Retinal pigment epithelial cell (primary cell): ENCODE data around the gene MZB1.
"Not testable (repeated sequence)": the region's sequence is repeated elsewhere in the genome, so short reads cannot be mapped to it uniquely, and the experiment has no call there.

ENCODE experiments used
- DNase-seq: peaks from one replicate; pipeline ENCODE4 v3.0.0-alpha.2; 2010; ENCODE audit warnings: low read depth
- H3K4me3 ChIP-seq: 2 replicates; pipeline ENCODE4 v1.5.1; 2011; ENCODE audit warnings: mild to moderate bottlenecking, low read length, control low read depth, moderate library complexity
- TF ChIP-seq, protein P1 (sequence below): conservative IDR thresholded peaks from 2 replicates; pipeline ENCODE4 v1.5.1; 2011; ENCODE audit warnings: low read depth, low read length, control low read depth, inconsistent platforms

MZB1 gene

DNA sequence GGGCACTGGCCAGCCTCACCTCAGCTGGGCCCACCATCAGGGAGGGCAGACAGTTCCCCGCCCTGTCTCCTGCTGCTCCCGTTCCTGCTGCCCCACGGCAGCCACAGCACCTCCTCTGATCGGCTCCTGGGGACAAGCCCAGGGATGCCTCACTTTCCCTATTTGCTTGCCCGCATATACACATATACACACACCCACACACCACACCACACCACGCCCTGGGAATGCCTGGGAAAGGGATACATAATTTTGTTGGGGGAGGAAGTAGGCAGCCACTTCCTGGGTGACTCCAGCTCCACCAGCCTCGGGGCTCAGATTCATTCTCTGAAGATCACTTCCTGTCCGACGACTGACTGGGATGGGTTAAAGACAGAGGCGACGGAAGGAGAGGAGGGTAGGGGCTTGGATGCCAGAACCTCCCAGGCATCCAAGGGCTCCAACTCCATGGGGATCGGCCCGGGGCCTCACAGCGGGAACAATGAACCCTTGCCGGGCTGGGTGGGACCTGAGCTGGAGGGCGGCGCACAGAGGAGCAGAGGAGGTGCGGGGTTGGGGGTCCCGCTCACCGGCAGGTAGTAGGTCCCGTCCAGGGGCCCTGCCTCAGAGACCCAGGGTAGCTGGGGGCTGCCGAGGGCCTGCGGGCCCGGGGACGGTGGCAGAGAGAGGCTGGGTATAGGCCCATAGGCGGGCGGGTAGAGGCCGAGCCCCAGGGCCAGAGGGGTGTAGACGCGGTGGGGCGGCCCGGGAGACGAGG lies 2.0 kb upstream of the MZB1 start:
- TF ChIP-seq, protein P1, sequence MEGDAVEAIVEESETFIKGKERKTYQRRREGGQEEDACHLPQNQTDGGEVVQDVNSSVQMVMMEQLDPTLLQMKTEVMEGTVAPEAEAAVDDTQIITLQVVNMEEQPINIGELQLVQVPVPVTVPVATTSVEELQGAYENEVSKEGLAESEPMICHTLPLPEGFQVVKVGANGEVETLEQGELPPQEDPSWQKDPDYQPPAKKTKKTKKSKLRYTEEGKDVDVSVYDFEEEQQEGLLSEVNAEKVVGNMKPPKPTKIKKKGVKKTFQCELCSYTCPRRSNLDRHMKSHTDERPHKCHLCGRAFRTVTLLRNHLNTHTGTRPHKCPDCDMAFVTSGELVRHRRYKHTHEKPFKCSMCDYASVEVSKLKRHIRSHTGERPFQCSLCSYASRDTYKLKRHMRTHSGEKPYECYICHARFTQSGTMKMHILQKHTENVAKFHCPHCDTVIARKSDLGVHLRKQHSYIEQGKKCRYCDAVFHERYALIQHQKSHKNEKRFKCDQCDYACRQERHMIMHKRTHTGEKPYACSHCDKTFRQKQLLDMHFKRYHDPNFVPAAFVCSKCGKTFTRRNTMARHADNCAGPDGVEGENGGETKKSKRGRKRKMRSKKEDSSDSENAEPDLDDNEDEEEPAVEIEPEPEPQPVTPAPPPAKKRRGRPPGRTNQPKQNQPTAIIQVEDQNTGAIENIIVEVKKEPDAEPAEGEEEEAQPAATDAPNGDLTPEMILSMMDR: no peak
- DNase-seq: no peak
- no peak overlapping the region for H3K4me3 ChIP-seq

DNA sequence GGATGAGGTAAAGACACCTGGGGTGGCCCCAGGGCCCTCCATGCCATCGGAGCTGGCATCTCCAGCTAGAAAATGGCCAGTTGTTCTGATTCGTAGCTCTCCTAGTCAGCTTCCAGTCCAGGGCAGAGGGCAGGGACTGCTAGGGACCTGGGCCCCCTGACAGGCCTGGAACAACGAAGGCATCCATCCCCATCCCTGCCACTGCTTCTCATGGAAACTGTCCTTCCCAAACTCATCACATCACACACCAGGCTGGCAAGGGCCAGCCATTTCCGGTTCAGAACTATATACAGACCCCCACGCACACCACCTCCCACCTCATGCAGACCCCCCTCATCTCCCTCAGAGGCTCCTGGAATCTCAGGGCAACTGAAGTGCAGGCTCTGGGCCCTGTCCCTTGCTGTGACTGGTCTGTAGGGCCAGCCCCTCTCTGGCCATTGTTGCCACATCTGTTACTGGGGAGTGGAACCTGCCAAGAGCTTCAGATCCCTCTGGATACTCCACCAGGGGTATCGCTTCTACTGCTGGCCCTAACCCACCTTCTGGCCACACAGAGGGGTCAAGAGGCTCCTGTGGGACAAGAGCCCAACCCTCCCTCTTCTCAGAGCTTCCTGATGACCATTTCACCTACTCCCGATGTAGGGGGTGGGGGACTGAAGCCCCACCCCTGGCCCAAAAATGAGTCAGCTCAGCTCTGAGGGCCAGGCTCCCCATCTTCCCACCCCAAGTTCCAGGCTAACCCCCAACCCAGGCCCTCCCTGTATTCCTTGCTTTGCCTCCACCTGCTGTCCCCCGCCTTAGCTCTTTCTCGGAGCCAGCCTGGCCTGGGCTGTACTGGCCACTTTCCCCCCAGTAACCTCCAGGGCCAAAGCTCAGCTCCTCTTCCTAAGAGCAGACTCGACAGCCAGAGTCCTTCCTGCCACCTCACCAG lies 1.2 kb upstream of the MZB1 start:
- no peak overlapping the region for H3K4me3 ChIP-seq
- TF ChIP-seq, protein P1: no peak
- DNase-seq: no peak

DNA sequence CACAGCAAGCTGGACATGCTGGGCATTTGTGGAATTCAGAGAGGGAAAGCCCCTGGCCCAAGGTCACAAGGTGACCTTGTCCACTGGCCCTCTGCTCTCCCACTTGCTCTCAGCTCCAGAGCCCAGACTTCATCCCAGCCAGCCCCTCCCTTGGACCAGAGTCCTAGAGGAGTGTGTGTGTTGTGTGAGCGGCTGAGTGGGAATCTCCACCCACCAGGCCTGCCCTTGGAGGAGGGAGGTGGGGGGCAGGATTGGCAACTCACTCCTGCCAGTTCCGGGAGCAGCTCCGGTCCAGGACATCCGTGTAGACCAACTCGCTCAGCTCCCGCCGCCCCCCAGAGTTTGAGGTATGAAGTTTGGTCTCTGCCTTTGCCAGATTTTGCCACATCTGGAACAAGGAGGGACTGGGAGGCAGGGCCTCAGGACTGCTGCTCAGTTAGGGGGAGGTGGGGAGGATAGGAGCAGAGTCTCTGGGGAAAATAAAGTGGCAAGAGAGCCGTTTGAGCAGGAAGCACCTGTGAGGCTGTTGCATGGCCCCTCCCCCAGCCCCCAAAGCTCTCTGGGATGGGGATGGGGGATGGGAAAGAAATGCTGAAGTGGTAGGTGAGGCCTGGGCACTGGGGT lies 1.4 kb downstream of the MZB1 start:
- TF ChIP-seq, protein P1: no peak
- H3K4me3 ChIP-seq: no peak overlapping the region
- DNase-seq: no peak

DNA sequence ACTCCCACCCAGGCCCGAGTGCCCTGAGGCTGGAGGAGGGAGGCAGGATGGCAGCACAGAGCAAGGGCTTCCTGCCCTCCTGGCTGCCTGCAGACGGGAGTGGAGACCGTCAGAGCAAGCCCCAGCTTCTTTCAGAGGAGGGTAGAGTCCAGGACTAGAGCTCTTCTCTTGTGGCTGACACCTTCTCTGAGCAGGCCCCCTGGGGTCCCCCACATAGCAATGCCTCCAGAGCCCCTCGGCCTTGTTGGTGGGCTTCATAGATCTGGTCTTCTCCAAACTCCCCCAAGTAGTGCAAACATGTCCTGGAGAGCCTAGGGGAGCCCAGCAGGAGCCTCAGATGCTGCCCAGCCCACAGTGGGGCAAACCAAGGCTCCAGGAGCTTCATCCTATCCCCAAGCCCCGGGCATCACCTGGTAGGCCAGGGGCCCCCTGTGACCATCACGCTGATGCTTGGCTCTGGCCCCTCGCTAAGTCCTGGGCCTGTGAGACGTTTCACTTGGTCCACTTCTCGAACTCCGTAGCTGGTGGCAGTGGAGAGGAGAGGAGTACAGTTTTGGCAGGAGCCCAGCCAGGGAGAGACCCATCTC lies 2.0 kb downstream of the MZB1 start:
- no peak overlapping the region for H3K4me3 ChIP-seq
- TF ChIP-seq, protein P1: no peak
- DNase-seq: no peak

DNA sequence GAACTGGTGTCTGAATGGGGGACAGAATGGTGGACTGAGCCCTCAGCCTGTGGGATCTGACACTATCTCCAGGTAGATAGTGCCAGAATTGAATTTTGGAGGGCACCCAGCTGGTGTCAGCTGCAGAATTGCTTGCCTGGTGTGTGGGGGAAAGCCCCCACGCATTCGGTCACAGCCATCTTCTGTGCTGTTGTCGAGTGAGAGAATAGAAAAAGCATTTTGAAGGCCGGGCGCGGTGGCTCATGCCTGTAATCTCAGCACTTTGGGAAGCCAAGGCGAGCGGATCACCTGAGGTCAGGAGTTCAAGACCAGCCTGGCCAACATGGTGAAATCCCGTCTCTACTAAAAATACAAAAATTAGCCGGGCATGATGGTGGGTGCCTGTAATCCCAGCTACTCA lies 2.8 kb downstream of the MZB1 start:
- not testable (repeated sequence) for H3K4me3 ChIP-seq, DNase-seq

DNA sequence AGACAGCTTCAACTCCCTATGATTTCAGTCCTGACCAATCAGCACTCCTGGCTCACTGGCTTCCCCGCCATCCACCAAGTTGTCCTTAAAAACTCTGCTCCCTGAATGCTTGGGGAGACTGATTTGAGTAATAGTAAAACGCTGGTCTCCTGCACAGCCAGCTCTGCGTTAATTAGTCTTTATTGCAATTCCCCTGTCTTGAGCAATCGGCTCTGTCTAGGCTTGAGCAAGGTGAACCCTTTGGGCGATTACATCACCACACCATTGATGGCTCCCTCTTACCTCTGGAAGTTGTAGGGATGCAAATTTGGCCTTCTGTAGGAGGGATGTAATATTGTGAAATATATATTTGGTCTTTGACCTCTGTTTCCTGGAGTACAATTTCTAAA lies 3.7 kb downstream of the MZB1 start:
- TF ChIP-seq, protein P1: no peak
- DNase-seq: no peak
- no peak overlapping the region for H3K4me3 ChIP-seq
